Left forelimb (tissue), 1 donor: ENCODE data around the gene GRP.
"Not testable (repeated sequence)": the region's sequence is repeated elsewhere in the genome, so short reads cannot be mapped to it uniquely, and the experiment has no call there.

Experiments used
- DNase-seq: peaks from one replicate; pipeline ENCODE4 v3.0.0-alpha.2; 2018; ENCODE audit warnings: low spot score

The GRP gene

GRCh38 chr18:59229191-59229590, 9.2 kb downstream of the GRP start:
- DNase-seq: no peak

GRCh38 chr18:59229701-59230443, 9.9 kb downstream of the GRP start:
- DNase-seq: no peak

- DNase-seq: no peak
Observed at GRCh38 chr18:59231114-59231513, 11.2 kb downstream of the GRP start.

DNA sequence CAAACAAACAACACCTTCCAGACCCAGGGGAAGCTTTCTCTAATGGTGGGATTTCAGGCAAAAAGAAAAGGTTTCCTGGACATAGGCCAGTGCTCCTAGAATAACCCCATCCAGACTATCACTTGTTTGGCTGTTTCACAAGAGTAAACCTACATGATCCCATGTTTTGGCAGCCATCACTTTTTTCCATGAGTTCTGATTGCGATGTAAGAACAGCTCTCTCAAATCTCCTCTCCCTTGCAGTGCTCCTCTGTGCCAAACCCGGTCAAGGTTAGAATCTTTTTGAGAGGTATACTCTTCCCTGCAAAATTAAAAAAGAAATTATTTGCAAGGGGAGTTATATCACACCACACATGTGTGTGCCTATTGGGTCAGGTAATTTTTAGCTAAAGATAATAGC, 11.9 kb downstream of the GRP start:
- DNase-seq: no peak

- DNase-seq: no peak
Observed at GRCh38 chr18:59232309-59233016, 12.5 kb downstream of the GRP start.

- DNase-seq: no peak
Observed at GRCh38 chr18:59233017-59233410, 13.1 kb downstream of the GRP start.

DNA sequence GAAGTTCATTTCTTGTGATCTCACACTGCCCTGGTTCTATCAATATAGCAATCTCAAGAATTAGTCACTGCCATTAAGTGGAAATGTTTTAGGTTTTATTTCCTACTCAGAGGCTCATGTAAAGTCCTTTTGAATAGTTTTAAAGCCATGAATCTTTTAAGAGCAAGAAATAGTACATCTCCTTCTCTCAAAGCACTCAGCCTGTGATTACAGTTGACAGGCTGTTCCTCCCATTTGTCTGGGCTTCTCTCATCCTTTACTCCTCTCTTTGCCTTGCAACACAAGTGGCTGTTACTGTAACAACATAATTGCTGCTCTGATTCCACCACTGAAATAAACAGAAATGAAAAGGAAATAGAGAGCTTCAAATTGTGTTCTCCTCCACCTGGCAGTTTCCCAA, 18.4 kb downstream of the GRP start:
- no peak for DNase-seq

GRCh38 chr18:59239642-59240041, 19.7 kb downstream of the GRP start:
- no peak for DNase-seq

DNA sequence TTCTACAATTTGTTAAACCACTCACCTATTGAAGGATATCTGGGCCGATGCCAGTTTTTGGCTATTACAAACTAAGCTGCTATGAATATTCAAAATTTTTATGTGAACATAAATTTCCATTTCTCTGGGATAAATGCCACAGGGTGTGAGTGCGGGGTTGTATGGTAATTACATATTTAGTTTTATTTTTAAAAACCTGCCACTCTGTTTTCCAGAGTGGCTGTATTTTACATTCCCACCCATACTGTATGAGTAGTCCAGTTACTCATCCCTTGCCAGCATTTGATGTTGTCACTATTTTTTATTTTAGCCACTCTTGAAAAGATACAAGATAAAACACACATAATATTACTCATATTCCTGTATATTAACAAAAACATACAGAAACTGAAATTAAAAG, 22.9 kb downstream of the GRP start:
- DNase-seq: no peak

DNA sequence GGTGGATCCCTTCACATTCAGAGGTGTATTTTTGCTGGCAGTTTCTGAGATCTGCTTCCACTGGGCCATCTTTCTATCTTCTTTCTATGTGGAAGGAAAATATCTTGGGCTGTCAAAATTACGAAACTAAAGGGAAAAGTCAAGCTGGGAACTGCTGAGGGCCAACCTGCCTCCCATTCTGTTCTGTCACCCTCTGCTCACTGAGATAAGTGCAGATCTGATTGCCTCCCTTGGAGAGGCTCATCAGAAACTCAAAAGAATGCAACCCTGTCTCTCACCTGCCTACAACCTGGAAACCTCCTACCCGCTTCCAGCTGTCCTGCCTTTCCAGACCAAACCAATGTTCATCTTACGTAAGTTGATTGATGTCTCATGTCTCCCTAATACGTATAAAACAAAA, 26.8 kb downstream of the GRP start:
- no peak for DNase-seq

- no peak for DNase-seq
Observed at GRCh38 chr18:59249199-59249774, 29.3 kb downstream of the GRP start.

GRCh38 chr18:59255491-59255890, 35.5 kb downstream of the GRP start:
- DNase-seq: not testable (repeated sequence)

- DNase-seq: not testable (repeated sequence)
Observed at GRCh38 chr18:59261842-59262241, 41.9 kb downstream of the GRP start.

- not testable (repeated sequence) for DNase-seq
Observed at GRCh38 chr18:59262243-59262642, 42.3 kb downstream of the GRP start.

GRCh38 chr18:59263661-59264060, 43.7 kb downstream of the GRP start:
- DNase-seq: no peak

- no peak for DNase-seq
Observed at GRCh38 chr18:59264121-59264571, 44.2 kb downstream of the GRP start.

GRCh38 chr18:59264651-59265245, 44.8 kb downstream of the GRP start:
- DNase-seq: no peak

DNA sequence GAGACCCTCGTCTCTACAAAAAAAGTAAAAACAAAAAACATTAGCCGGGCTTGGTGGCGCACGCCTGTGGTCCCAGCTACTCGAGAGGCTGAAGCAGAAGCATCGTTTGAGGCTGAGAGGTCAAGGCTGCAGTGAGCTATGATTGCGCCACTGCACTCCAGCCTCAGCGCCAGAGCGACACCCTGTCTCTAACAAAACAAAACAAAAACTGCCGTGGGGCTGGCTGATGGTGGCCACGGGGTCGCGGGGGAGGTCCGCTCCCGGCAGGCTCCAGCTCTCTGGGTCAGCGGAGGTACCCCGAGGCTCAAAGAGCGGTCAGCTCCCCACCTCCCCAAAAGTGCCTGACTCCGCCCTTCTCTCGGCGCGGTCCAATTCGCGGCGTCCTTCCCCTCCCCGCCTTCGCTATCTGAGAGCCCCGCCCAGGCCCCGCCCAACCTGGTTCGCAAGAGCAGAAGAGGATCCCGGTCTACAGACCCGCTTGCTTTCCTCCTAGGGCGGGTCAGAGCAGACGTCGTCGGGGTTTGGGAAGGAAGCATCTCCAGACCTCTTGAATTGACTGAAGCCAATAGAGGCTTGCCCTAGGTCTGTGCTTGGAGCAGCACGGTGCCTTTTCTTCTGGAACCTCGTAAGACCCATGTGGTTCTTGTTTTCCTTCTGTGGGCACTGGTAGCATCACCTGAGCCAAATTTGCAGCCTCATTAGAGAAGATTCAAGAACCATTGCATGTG, 45.5 kb downstream of the GRP start:
- DNase-seq: no peak

DNA sequence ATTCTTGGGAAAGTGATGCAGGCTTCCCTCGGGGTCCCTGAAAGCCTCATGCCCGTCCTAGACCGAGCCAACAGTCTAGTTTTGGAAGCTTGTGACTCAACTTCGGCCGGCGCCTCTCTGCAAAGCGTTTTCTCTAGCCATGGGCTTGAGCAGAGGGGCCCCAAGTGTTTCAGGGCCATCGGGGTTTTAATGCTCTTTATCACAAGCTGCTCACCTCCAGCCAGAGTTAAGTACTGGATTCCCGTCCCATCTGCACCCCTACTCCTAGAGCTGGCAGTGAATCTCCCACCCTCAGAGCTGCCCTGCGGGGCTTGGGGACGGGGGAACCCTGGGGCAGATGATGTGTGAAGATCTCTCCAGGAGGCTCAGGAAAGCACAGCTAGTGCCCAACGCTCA, 46.0 kb downstream of the GRP start:
- no peak for DNase-seq

- no peak for DNase-seq
Observed at GRCh38 chr18:59266459-59266858, 46.5 kb downstream of the GRP start.

DNA sequence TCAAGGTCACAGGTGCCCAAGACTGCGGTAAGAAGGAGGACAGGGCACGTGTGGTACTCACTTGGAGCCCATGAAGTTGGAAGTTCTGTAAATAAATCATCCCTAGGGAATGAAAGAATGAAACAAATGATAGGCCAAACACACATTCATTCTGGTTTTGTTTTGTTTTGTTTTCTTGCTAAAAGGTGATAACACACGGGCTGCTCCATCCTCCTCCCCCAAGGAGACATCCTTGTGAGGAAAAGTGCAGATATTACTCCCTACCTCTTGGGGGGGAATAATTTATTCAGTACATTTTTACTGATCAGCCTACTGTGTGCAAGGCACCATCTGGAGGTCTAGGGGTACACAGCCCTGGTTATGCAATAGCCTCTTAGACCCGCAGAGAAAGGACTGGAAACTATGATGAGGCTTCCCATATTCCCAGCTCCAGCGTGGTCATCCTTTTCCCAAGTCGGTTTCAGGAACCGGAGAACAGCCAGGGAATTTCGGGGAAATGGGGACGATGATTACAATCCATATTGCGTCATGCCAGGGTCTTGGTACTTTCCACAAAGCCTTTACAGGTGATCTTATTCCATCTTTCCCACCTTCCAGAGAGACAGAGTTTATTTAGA, 47.0 kb downstream of the GRP start:
- no peak for DNase-seq
